GM18519 (cell line): ENCODE data around the gene OR6S1.
A peak's percentile ranks its signal among the peaks of the same experiment; 100 is the strongest.

ENCODE experiments used
- ATAC-seq: cut with Tn5 transposase; IDR thresholded peaks from one replicate; pipeline ENCODE4 v1.9.1; 2021; ENCODE audit warnings: mild to moderate bottlenecking, moderate library complexity; ENCODE audit not compliant: unreplicated experiment, low FRiP score

OR6S1 gene, protein sequence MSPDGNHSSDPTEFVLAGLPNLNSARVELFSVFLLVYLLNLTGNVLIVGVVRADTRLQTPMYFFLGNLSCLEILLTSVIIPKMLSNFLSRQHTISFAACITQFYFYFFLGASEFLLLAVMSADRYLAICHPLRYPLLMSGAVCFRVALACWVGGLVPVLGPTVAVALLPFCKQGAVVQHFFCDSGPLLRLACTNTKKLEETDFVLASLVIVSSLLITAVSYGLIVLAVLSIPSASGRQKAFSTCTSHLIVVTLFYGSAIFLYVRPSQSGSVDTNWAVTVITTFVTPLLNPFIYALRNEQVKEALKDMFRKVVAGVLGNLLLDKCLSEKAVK

DNA sequence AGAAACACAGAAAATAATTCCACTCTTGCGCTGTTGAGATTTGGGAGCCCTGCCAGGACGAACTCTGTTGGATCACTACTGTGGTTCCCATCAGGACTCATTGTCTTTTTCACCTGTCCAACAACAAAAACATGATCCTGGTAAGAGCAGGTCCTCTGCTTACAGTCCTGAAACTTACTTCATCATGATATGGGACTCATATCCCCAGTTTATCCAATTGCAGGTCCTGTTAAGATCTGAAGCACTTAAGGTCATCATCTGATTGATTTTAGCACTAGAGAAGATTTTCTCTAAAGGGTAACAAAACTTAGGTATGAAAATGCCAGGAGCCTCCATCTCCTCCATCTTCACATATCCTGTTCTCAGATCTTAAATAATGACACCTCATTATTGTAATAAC lies at the start of gene OR6S1:
TSS of gene OR6S1 (minus strand) at position 101 of the 400 bp plus-strand sequence. CDS start at position 101, 0 bp downstream.
- ATAC-seq: no peak

DNA sequence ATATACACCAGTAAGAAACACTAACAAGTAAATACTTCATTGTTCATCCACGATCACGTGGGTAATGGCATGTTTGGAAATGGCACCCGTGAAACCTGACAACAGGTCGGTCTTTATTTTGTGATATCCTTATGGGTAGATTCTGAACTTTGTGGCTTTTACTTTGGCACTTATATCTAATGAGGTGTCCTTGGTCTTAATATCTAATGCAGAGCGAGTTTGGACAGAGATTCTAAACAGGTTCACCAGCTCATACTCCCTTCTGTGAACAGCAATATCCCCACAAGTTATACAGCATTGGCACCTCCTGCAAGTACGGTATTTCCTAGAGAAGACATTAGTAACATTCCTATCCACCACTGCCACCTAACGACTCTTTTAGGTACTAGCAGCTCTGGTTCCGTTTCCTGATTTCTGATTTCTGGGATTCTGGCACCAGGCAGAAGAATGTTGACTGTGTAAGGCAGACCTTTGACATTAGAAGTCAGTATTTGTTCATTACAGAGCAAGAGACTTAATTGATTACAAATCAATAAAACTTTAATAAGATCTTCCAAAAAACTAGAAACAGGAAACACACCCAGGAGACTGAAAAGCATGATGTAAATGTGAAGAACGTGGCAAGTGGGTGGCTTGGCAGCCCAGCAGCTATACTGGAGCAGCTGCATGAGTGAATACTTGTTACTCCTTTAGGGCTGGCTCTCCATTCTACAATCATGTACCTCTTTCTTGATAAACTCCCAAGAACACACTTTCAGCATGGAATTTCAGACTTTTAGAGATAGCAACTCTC lies 49.6 kb upstream of the OR6S1 start:
- ATAC-seq: no peak

DNA sequence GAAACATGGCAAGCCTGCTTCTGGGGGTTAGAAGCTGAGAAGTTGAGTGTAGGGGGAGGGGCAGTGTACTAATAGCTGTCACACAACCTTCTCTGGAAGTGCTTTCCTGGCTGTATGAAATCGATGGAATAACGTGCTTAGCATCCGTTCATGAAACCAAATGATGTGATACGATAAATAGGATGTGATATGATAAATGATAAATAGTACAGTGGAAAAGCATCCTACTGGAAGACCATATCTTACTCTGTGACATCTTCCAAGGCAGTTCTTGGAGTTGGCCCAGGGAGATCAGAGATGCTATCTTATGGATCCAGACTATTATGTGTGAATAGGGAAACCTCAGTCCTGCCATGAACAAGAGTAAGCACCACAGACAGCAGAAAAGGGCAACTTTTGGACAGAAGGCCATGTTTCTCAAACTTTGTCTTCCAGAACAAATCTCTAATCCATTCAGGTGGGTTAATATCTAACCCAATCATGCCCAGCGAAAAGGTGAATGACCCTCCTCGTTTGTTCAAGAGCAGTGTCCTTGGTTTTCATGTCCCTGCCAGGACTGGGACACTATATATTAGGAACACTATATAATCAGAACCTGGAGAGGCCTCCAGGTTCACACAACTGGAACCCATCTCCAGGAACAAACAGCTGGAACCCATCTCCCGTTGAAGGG lies 46.8 kb upstream of the OR6S1 start, which contains the start of gene ANG:
TSS of gene ANG (plus strand) at position 598 of the 673 bp plus-strand sequence. CDS start 4,801 bp downstream, outside the sequence.
- ATAC-seq: no peak

DNA sequence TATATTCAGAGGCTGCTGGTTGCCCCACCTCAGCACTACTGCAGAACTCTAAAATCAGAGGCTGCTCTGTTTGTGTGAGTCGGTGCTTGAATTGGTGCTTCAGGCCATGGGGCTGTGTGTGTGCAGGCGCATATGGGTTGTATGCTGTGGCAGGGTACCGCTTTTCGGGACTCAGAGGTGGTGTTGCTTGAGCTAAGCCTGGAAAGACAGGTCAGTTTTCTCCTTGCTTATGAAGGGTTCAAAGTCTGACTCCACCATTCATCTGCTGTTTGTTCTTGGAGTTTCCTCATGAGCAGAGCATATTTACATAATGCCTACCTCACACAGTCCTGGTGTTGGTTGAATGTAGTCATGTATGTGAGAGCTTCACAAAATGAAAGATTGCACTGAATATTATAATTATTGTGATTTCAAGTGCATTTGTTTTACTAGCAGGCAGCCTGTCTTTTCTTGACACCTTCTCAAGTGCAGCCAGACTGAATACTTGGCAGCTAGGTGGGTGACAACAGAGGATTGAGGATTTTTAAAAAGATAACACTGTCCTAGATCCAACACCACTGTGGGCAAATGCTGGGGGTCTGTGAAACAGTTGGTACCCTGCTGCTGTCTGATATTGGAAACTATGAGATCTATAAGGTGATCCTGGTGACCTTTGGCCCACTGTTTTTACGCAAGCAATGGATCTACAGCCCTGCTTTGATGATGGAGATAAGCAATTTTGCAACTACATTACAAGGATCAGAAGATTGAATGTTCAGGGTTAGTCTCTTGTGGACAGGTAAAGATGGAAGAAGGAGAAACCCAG lies 46.1 kb upstream of the OR6S1 start:
- no peak for ATAC-seq

DNA sequence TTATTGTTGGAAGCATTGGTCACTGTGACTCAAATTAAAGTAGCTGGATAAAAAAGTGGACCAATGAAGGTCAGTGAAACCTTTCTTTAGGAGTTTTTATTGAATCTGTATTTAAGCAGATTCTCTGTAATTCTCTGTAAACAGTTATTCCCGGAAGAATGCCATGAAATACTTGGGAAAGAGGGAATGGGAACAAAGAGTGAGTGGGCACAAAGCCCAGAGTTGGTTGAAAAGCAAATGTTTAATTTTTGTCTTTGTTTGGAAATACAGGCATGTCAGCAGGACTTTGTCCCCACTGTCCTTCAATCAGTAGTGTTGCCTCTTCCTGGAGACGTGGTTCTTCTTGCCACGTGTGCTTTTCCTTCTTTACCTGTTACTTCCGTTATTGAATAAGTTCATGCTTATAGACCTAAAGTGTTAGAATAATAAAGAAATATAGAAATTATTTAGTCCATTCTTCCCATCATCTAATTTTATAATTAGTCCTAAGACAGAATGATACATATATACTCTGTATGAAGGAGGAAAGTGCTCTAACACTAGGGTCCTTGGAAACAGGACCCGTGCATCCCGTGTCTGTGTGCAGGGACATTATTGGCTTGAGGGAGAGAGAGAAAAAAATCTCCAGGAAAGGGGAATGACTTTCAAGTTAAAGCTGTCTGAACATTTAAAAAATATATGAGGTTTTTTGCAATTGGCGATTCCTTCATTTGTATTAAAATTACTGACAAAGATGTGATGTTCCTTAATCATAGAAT lies 45.1 kb upstream of the OR6S1 start:
- ATAC-seq: no peak

DNA sequence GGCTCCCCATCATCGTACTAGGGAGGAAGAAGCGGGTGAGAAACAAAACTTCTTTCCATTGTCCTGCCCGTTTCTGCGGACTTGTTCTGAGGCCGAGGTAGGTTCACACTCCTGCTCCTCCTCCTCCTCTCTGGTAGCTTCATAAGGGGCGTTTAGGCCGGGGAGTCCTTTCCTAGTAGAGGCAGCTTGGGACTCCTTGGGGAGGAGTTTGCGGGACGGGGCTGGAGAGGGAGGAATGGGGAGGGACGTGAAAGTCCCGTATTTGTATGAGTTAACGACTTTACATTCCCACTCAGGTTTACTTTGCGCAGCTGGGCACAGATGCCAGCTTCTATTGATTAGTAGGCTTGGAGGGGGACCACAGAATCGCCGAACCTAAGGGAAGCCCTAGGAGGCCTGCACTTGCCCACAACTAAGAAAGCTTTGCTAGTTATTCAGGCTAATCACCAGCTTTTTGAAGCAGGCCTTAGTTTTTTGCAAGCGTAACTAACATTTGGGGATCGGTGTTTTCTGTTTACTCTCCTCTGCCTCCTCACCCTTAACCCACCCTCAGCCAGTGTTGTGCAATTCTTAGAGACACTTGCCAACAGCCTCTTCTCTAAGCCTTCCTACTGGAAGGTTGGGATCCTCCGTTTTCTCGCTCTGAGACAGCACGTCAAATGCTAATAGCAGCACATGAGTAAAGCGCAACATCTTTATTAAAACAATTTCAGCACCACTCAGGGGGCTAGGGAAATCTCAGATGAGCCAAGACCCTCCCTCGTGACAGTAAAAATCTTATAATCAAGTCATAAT lies 43.4 kb upstream of the OR6S1 start:
- ATAC-seq: no peak

DNA sequence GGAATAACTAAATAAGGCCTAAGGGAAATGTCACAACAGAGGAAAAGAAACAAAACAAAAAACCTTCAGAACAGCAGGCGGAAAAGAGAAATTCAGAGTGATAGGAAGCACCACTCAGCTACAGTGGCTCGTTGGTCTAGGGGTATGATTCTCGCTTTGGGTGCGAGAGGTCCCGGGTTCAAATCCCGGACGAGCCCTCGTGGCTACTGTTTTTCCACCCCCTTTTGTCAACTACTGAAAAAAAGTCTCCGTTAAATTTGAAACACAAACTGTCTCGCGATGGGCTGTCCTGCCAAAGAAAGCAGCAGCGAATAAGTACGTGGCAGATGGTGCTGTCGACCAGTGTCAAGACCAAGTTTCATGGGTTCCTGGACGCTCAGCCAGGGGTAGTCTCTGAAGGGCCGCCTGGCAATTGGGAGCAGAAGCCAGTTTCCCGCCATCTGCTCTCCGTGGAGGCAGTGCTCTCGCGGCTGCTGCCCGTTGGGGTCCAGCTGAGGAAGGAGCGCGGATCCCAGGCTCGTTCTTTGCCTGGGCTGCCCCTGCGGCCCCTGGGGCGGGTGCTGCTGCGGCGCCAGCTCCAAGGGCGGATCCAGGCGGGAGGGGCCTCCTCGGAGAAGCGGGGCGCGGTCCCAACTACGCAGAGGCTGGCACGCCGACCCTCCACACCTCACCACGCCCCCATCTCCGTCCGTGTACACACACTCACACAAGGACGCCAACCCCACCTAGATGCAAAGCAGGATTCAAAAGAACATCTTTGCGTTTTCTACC lies 42.6 kb upstream of the OR6S1 start, which contains the start of gene RNASE4:
TSS of gene RNASE4 (plus strand) at position 670 of the 771 bp plus-strand sequence. CDS start 14,812 bp downstream, outside the sequence.
- ATAC-seq: no peak

DNA sequence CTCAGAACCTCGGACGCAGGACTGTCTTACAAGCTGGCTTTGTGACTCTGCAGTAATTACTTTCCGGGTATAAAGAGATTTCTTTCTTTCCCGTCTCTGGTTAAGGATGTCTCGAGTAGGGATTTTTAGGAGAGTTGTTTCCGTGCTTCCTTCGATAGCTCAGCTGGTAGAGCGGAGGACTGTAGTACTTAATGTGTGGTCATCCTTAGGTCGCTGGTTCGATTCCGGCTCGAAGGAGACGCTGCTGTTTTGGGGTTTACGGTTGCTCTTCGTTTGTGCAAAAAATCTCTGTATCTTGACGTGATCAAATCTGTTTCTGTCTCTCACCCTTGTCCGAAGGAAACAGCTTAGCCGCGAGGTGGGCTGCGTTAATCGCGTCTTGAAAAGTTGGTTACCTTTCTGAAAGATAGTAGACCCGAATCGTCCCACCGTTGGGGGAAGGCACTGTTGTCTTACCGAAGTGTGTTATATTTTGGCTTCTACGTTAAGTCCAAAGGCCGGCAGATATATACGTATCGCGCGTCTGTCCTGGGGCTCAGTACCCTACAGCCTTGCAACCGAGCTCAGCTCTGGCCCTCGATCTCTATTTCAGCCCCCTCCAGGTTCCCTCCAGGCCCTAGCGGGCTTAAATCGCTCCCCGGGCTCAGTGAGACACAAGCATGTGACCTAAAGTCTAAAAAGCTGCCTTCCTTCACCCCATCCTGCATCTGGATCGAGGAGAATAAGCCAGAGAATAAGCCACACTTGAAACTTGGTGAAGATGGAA lies 41.8 kb upstream of the OR6S1 start:
- peak; percentile 19 for ATAC-seq

DNA sequence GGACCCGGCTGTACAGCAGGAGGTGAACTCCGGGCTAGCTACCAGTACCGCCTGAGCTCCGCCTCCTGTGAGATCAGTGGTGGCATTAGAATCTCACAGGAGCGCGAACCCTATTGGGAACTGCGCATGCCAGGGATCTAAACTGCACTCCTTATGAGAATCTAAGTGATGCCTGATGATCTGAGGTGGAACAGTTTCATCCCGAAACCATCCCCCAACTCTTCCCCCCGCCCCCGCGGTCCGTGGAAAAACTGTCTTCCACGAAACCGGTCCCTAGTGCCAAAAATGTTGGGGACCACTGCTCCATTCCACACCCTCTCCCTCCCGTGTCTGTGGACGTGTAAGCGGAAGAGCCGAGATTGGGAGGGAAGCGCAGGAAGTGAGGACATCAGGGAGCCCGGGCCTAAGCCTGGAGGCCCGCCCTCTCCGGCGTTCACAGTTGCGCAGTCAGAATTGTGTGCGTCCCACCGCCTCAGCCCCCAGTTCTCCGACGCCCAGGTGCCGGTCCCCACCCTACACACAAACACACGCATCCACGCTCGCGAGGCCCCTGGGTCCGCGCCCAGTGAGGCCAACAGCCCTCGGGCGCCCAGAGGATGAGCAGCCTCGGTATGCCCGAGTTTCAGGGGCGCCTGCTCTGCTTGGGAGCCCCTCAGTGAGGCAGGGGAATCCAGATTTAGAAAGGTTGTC lies 41.1 kb upstream of the OR6S1 start:
- ATAC-seq: peak; percentile 35

DNA sequence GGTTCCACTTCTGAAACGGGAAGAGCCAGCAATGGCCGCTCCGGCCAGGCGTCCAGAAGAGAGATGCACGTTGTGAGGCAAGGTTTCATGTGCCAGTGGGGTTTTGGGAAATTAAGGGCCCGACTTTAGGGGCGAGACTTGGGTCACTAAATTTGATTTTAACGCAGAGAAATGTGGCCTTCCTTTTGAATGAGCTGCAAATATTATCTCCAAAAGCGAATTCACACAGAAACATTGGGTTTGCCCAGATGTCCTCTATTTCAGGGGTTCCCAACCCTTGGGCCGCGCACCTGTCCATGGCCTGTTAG lies 40.6 kb upstream of the OR6S1 start:
- no peak for ATAC-seq

DNA sequence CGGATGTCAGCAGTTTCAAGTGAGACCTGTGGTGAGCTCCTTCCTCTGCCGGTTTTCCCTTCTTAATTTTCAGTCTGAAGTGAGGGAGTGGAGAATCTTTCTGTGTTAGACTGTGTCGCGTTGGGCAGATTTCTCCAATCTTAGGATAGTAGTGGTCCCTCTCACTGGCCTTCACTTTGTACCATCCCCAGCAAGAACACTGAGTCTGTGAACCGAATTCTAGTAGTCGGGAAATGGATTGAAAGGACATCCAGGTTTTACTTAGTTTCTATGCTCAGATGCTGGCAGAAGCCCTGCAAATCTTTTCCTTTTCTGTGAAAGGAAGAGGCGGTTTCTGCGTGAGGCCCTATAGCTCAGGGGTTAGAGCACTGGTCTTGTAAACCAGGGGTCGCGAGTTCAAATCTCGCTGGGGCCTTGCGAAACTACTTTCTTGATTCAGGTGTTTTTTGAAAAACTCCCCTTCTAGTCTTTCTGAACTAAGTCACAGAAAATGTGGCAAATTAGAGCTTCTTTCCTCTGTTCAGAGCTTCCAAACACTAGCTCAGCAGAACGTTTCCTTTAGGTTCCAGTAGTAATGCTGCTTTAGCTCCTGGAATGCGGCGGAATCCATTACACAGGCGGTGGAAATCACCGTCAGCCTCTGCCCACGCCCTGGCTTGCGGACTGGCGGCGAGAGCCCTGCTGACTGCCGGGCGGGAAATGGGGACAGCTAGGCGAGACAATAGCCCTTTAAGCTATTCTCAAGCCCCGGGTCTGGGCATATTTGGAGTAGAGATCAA lies 40.0 kb upstream of the OR6S1 start:
- no peak for ATAC-seq

DNA sequence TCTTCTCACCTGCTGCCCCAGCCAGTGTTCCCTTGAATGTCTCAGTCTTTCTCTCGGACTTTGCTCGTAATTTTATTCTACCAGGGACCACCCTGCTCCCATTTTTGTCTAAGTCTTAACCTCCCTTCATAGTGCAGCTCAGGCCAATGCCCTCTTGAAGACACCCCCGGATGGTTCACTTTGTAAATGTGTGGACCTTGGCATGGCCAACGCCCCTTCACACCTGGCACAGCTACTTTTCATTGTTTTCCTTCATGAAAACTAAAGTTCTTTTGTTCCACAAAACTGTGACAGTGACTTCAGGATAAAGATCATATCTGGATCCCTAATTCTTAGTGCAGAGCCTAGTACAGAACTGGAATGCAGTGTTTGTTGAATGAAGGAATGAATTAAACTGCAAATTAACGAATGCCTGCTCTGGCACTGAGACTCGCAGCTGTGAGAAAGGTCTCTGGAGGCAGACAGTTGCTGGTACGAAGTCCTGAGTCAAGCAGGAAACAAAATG lies 39.4 kb upstream of the OR6S1 start:
- no peak for ATAC-seq

DNA sequence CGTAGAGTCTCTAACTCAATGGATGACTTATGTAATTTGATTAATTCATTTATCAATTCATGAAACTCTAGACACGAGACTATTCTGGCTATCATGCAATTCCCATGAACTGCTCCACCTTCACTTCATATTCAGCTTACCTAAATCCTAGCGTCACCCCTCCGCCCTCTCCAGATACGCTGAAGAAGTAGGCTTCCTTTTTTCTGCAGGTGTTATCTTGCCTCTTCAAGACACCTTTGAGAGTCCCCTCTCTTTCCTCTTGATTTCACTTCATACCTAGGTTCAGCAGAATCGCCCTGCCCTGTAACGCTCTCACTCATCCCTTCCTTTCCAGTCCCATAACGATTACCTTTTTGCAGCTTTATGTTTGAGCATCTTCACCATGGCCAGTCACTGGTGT lies 38.9 kb upstream of the OR6S1 start:
- no peak for ATAC-seq

DNA sequence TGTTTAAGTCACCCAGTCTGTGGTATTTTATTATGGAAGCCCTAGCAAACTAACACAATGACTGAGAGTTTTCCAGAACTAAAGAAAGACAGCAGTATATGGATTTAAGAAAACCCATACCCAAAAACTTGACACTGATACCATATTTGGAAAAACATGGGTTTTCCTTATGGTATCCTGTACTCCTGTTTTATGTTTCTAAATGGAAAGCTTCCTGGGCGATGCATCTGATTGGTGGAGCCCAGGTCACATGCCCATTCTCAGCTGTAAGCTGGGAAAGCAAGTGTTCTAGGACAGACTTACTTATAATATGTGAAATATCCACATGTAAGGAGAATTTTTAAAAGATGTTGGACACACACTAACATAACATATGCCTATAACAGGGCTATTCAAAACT lies 38.4 kb upstream of the OR6S1 start:
- ATAC-seq: no peak

DNA sequence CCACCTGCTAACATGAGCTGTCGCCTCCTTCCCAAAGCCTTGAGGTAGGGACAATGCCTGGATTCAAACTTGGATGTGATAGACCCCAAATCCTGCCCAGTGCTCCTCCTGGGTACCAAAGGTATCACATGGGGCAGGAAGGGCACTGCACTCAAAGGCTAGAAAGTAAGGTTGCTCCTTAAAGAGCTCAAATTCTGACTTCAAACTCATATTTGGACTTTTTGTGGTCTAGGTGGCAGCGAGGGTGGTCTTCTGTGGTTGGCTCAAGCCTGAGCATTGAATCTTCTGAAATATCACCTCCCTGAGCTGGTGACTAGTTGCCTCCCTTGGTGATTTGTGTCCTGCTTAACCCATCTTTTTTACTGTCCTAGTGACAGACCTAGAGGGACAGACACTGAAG lies 34.6 kb upstream of the OR6S1 start:
- ATAC-seq: no peak

DNA sequence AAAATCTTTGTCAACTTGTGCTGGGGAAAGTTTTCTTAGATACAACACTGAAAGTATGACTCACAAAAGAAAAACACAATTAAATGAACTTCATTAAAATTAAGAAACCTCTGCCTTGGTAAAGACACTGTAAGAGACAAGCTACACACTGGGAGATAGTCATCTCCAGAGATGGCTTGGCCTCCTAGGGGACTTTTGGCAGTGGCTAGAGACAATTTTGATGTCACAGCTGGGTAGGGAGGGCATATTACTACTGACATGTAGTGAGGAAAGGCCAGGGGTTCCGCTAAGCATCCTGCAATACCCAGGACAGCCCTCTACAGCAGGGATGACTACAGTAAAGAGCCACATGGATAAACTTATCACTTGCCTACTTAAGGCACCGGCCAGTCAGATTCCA lies 34.2 kb upstream of the OR6S1 start:
- ATAC-seq: no peak
